Erythroblast (primary cell): ENCODE data around the gene CRYBA4.

Experiments used
- GATA1 ChIP-seq: IDR thresholded peaks from 2 replicates; pipeline ENCODE4 v1.6.1; 2011; ENCODE audit warnings: low read depth, mild to moderate bottlenecking, control low read depth, low read length, moderate library complexity
- POLR2A ChIP-seq: IDR thresholded peaks from 2 replicates; pipeline ENCODE4 v1.6.1; 2011; ENCODE audit warnings: mild to moderate bottlenecking, low read length

- TF ChIP-seq POLR2A, result no peak
- no peak for TF ChIP-seq GATA1
Observed at GRCh38 chr22:26679003-26679629, 57.4 kb downstream of the CRYBA4 start.
